ENCODE data around the gene PHB1. TPM values are rescaled to one million over a fixed set of nuclear protein-coding genes. Genes with fewer than 3 reads are reported as not detected.

Gene PHB1
- total RNA-seq, 1 experiment from 2014 or later, result 325 TPM

GRCh38 chr17:49401971-49402611 lies 12.6 kb downstream of the PHB1 start:
- Mint-ChIP-seq H3K9me3 (no peaks in the 10 kb centered on the region), H3K27ac (peak overlapping the region; percentile 22 to 95 (median 37); a peak in 5 of 7 replicates), H3K4me1 (peaks cover 4 to 15% of the 10 kb centered on the region in 2 experiments; a peak in 3 of 4 replicates), H3K36me3 (ENCODE audit: insufficient read depth in 1 of 3, low read depth in 3 of 3) (peaks cover 36 to 47% (median 36%) of the 10 kb centered on the region in 3 experiments), H3K27me3 (ENCODE audit: low read depth) (no peaks in the 10 kb centered on the region), H3K4me3 (no peak overlapping the region)
- no peak overlapping the region for H4K91ac ChIP-seq (ENCODE audit: insufficient read length, low read depth, low read length)
- no peaks in the 10 kb centered on the region for H3K79me1 ChIP-seq (ENCODE audit: insufficient read depth, low read depth, low read length, poor library complexity, severe bottlenecking)
- no peaks in the 10 kb centered on the region for H4K20me1 ChIP-seq (ENCODE audit: control insufficient read depth, insufficient read depth, insufficient read length)
- no peak overlapping the region for H4K8ac ChIP-seq (replicated peaks; ENCODE audit: insufficient read length, low read depth, low read length)
- no peak overlapping the region for H3T11ph ChIP-seq (ENCODE audit: low read length)
- H3K14ac ChIP-seq (ENCODE audit: insufficient read depth, low read length), result no peak overlapping the region
- no peak for TF ChIP-seq CTCF (conservative IDR thresholded peaks at IDR 0.05)
- H3K23me2 ChIP-seq (ENCODE audit: insufficient read length, low read depth, low read length, poor library complexity, severe bottlenecking), result no peaks in the 10 kb centered on the region
- no peak for DNase-seq
- no peak overlapping the region for H4K5ac ChIP-seq (ENCODE audit: insufficient read length, low read depth, low read length)
- no peak overlapping the region for H3K4me2 ChIP-seq (ENCODE audit: insufficient read depth, insufficient read length, low read length)
- no peak overlapping the region for H2BK5ac ChIP-seq (ENCODE audit: insufficient read length, low read length)
- no peak overlapping the region for H3K9ac ChIP-seq (ENCODE audit: extremely low read depth, insufficient read length, low read length)
- H2BK12ac ChIP-seq (ENCODE audit: insufficient read length, low read depth, low read length), result no peak overlapping the region
- H3K9me3 ChIP-seq (ENCODE audit: control insufficient read depth, low read depth, low read length), result no peaks in the 10 kb centered on the region
- no peaks in the 10 kb centered on the region for H3K79me2 ChIP-seq (ENCODE audit: insufficient read depth, low read length)
- H3K4ac ChIP-seq (ENCODE audit: low read depth, low read length), result no peak overlapping the region
- H3K27me3 ChIP-seq (ENCODE audit: insufficient read depth, low read length), result no peaks in the 10 kb centered on the region
- no peak overlapping the region for H3K23ac ChIP-seq (ENCODE audit: insufficient read length, low read depth, low read length)
- H3K27ac ChIP-seq (ENCODE audit: insufficient read length, low read depth, low read length), result no peak overlapping the region
- no CpG with 5 or more reads among the region's 6 CpGs for WGBS (ENCODE audit: extremely low coverage, insufficient read length, low lambda C conversion rate)
- no peak overlapping the region for H2AFZ ChIP-seq (ENCODE audit: low read length)
- no peaks in the 10 kb centered on the region for H3K4me1 ChIP-seq (ENCODE audit: insufficient read depth, low read length)
- H2AK5ac ChIP-seq (ENCODE audit: insufficient read length, low read length), result no peak overlapping the region
- no peak overlapping the region for H2BK120ac ChIP-seq (ENCODE audit: low read depth, low read length, poor library complexity, severe bottlenecking)
- H2BK20ac ChIP-seq (ENCODE audit: low read depth, low read length, poor library complexity, severe bottlenecking), result no peak overlapping the region
- H2BK15ac ChIP-seq (ENCODE audit: low read depth, low read length), result no peak overlapping the region
- H3K56ac ChIP-seq (ENCODE audit: insufficient read length, low read depth, low read length), result no peak overlapping the region
- H3K18ac ChIP-seq (ENCODE audit: insufficient read length, low read depth, low read length), result no peak overlapping the region

All from H9 (cell line).